Upper lobe of right lung (tissue), 1 donor: ENCODE results near the gene SH3RF2. TPM values are rescaled to one million over a fixed set of nuclear protein-coding genes. Genes with fewer than 3 reads are reported as not detected.

Experiments
- ATAC-seq: fragments of 200-7000 bp; cut with Tn5 transposase; one replicate; pipeline ENCODE4 v1.9.1; 2020; ENCODE audit warnings: mild to moderate bottlenecking, moderate library complexity
- DNase-seq: peaks from one replicate; pipeline ENCODE4 v3.0.0-alpha.2; 2020
- H3K27ac ChIP-seq: fragments of 200-600 bp; one replicate; pipeline ENCODE4 v1.8.0; 2022
- H3K27me3 ChIP-seq: fragments of 200-600 bp; one replicate; pipeline ENCODE4 v1.8.0; 2022; ENCODE audit warnings: mild to moderate bottlenecking
- H3K36me3 ChIP-seq: fragments of 200-600 bp; one replicate; pipeline ENCODE4 v1.8.0; 2022
- H3K4me1 ChIP-seq: fragments of 200-600 bp; one replicate; pipeline ENCODE4 v1.8.0; 2022
- H3K4me3 ChIP-seq: fragments of 200-600 bp; one replicate; pipeline ENCODE4 v1.8.0; 2022; ENCODE audit warnings: mild to moderate bottlenecking
- H3K9me3 ChIP-seq: fragments of 200-600 bp; one replicate; pipeline ENCODE4 v1.8.0; 2022
- CTCF ChIP-seq: fragments of 200-600 bp; IDR thresholded peaks from one replicate; pipeline ENCODE4 v1.8.0; 2022; ENCODE audit warnings: antibody characterized with exemption
- intact Hi-C: fragments of 100-400 bp; cut with DNase I; formaldehyde crosslinking; loops from one replicate; pipeline ENCODE4 v1.11.0; 2022
- total RNA-seq: library from RNA; stranded (reverse); fragmentation: NEBNext Ultra II Directional; extraction: Animal tissue kit (Norgen Biotek cat#: 25700); gene quantifications from one replicate; pipeline ENCODE4 v1.2.1, GENCODE V29; 2021
- donor health status: DM: no; HTN: yes; CAD: no; lungs with severe emphysema.

The SH3RF2 gene
- total RNA-seq, 1 donor from 2014 or later: 12.4 TPM

- Histone ChIP-seq H3K9me3 (no peaks in the 10 kb centered on the region), H3K27ac (no peak overlapping the region), H3K4me1 (no peaks in the 10 kb centered on the region), H3K36me3 (no peaks in the 10 kb centered on the region), H3K4me3 (no peak overlapping the region), H3K27me3 (no peaks in the 10 kb centered on the region)
- intact Hi-C loops: no loop called here
- no peak for TF ChIP-seq CTCF
- DNase-seq (no peak), ATAC-seq (no peak)
Measured at GRCh38 chr5:145906401-145906800, 30.0 kb upstream of the SH3RF2 start.

GRCh38 chr5:145908206-145908960, 28.0 kb upstream of the SH3RF2 start:
- no peaks in the 10 kb centered on the region for H3K27me3 ChIP-seq
- H3K36me3 ChIP-seq: no peaks in the 10 kb centered on the region
- H3K9me3 ChIP-seq: no peaks in the 10 kb centered on the region
- H3K4me1 ChIP-seq: no peaks in the 10 kb centered on the region
- no peak overlapping the region for H3K27ac ChIP-seq
- no peak for TF ChIP-seq CTCF
- intact Hi-C loops: no loop called here
- ATAC-seq (no peak), DNase-seq (no peak)
- H3K4me3 ChIP-seq: no peak overlapping the region

GRCh38 chr5:145911164-145911563, 25.2 kb upstream of the SH3RF2 start:
- no peak overlapping the region for H3K4me3 ChIP-seq
- intact Hi-C loops: no loop called here
- DNase-seq (no peak), ATAC-seq (no peak)
- no peaks in the 10 kb centered on the region for H3K27me3 ChIP-seq
- TF ChIP-seq CTCF: no peak
- no peaks in the 10 kb centered on the region for H3K4me1 ChIP-seq
- H3K36me3 ChIP-seq: no peaks in the 10 kb centered on the region
- H3K9me3 ChIP-seq: no peaks in the 10 kb centered on the region
- no peak overlapping the region for H3K27ac ChIP-seq

GRCh38 chr5:145912019-145912418, 24.4 kb upstream of the SH3RF2 start:
- H3K4me3 ChIP-seq: no peak overlapping the region
- DNase-seq: no peak
- H3K27me3 ChIP-seq: no peaks in the 10 kb centered on the region
- TF ChIP-seq CTCF: no peak
- no peak overlapping the region for H3K27ac ChIP-seq
- intact Hi-C loops: no loop called here
- H3K9me3 ChIP-seq: no peaks in the 10 kb centered on the region
- H3K36me3 ChIP-seq: no peaks in the 10 kb centered on the region
- no peaks in the 10 kb centered on the region for H3K4me1 ChIP-seq
- ATAC-seq: no peak

GRCh38 chr5:145912594-145912993, 23.8 kb upstream of the SH3RF2 start:
- no peak for TF ChIP-seq CTCF
- H3K4me1 ChIP-seq: no peaks in the 10 kb centered on the region

More at GRCh38 chr5:145912594-145912993, 23.8 kb upstream of the SH3RF2 start:
- Histone ChIP-seq H3K4me3 (no peak overlapping the region), H3K27ac (no peak overlapping the region), H3K36me3 (no peaks in the 10 kb centered on the region), H3K9me3 (no peaks in the 10 kb centered on the region), H3K27me3 (no peaks in the 10 kb centered on the region)
- DNase-seq (no peak), ATAC-seq (no peak)
- intact Hi-C loops: no loop called here
